H1 (cell line): ENCODE results near the gene SMARCD1. TPM values are rescaled to one million over a fixed set of nuclear protein-coding genes. Genes with fewer than 3 reads are reported as not detected.

Experiments
- ATF3 ChIP-seq: IDR thresholded peaks from 2 replicates; pipeline ENCODE4 v1.6.1; 2011; ENCODE audit warnings: low read depth, mild to moderate bottlenecking, low read length; ENCODE audit not compliant: insufficient read depth
- CBX8 ChIP-seq: fragments of 300-800, 300-1000 bp; sonication (generic); IDR thresholded peaks from 2 replicates; pipeline ENCODE4 v1.7.1; 2016; ENCODE audit warnings: low read depth, low read length, borderline replicate concordance
- RAD21 ChIP-seq, 2 experiments: IDR thresholded peaks in 1 of 2; conservative IDR thresholded peaks in 1 of 2; 2 replicates each; pipeline ENCODE4 v1.6.1; 2011; ENCODE audit warnings: low read depth in 2 of 2, low read length in 2 of 2, improper control_type of control experiment in 1 of 2, inconsistent platforms in 1 of 2, mild to moderate bottlenecking in 1 of 2, moderate library complexity in 1 of 2
- RXRA ChIP-seq: IDR thresholded peaks from 2 replicates; pipeline ENCODE4 v1.6.1; 2011; ENCODE audit warnings: low read depth, mild to moderate bottlenecking, low read length, moderate library complexity; ENCODE audit not compliant: insufficient read depth
- SIRT6 ChIP-seq: IDR thresholded peaks from one replicate; pipeline ENCODE4 v1.7.1; 2012; ENCODE audit warnings: low read length, inconsistent platforms
- TAF1 ChIP-seq: IDR thresholded peaks from 2 replicates; pipeline ENCODE4 v1.6.1; 2011; ENCODE audit warnings: mild to moderate bottlenecking, low read depth, low read length
- TAF7 ChIP-seq: optimal IDR thresholded peaks from 2 replicates; pipeline ENCODE3; 2011; ENCODE audit warnings: low read depth, mild to moderate bottlenecking, inconsistent platforms, low read length, moderate library complexity, borderline replicate concordance
- TBP ChIP-seq: IDR thresholded peaks from 2 replicates; pipeline ENCODE4 v1.6.1; 2011; ENCODE audit warnings: low read depth, low read length, improper control_type of control experiment
- polyA plus RNA-seq, 7 experiments: library from polyadenylated mRNA; depleted of rRNA in 3 of 7; stranded (reverse) in 5 of 7; unstranded in 2 of 7; fragments of >200 nt in 5 of 7; fragments of 200-250 nt in 2 of 7; gene quantifications; 1 replicate in 5 of 7; 2 replicates in 1 of 7; 4 replicates in 1 of 7; pipeline versions ENCODE4 v1.2.1 to v1.2.3, GENCODE V29; 2011 to 2013; ENCODE audit warnings: missing spikeins in 2 of 7, mixed read lengths in 2 of 7
- total RNA-seq: library from RNA; stranded (reverse); fragmentation: NEBNext Ultra II Directional; extraction: Animal tissue kit (Norgen Biotek cat#: 25700); gene quantifications from 2 replicates; pipeline ENCODE4 v1.2.1, GENCODE V29; 2021

SMARCD1 gene
- total and polyA plus RNA-seq, 2 of the 8 experiments (the other 6 are each of a cell fraction or from before 2014, with no cell fraction given), result 128 to 130 TPM

GRCh38 chr12:50060120-50060468 lies 25.0 kb upstream of the SMARCD1 start (continued):
- TF ChIP-seq ATF3, result no peak
- no peak for TF ChIP-seq TAF1
- no peak for TF ChIP-seq CBX8
- TF ChIP-seq RAD21 (IDR thresholded peaks at IDR 0.05 in 1 of 2, conservative IDR thresholded peaks at IDR 0.05 in 1 of 2; ENCODE audit: low read depth in 2 of 2, low read length in 2 of 2), result no peak
- no peak for TF ChIP-seq RXRA
- no peak for TF ChIP-seq TAF7
- TF ChIP-seq SIRT6, result no peak
- TF ChIP-seq TBP, result no peak
